ENCODE results near the gene SLC2A5.
A peak's percentile ranks its signal among the peaks of the same experiment; 100 is the strongest.
"Not testable (repeated sequence)": the region's sequence is repeated elsewhere in the genome, so short reads cannot be mapped to it uniquely, and the experiment has no call there.

Gene SLC2A5

GRCh38 chr1:9031484-9032259 lies 37.8 kb downstream of the SLC2A5 start:
- no peak for DNase-seq

GRCh38 chr1:9031077-9031476 lies 38.4 kb downstream of the SLC2A5 start:
- DNase-seq = not testable (repeated sequence)

- DNase-seq = no peak
Measured at GRCh38 chr1:9028921-9029705, 40.3 kb downstream of the SLC2A5 start.

- no peak for DNase-seq
Measured at GRCh38 chr1:9027307-9027706, 42.1 kb downstream of the SLC2A5 start.

- no peak for DNase-seq
Measured at GRCh38 chr1:9025449-9025848, 44.0 kb downstream of the SLC2A5 start.

- DNase-seq = no peak
Measured at GRCh38 chr1:9024837-9025236, 44.6 kb downstream of the SLC2A5 start.

GRCh38 chr1:9022773-9023172 lies 46.7 kb downstream of the SLC2A5 start:
- DNase-seq = no peak

GRCh38 chr1:9022026-9022738 lies 47.3 kb downstream of the SLC2A5 start:
- DNase-seq = not testable (repeated sequence)

- DNase-seq = no peak
Measured at GRCh38 chr1:9020305-9020704, 49.1 kb downstream of the SLC2A5 start.

GRCh38 chr1:9019896-9020295 lies 49.5 kb downstream of the SLC2A5 start:
- DNase-seq = no peak

- DNase-seq = no peak
Measured at GRCh38 chr1:9018333-9018732, 51.1 kb downstream of the SLC2A5 start.

- no peak for DNase-seq
Measured at GRCh38 chr1:9016455-9016854, 53.0 kb downstream of the SLC2A5 start.

- no peak for DNase-seq
Measured at GRCh38 chr1:9014475-9015375, 54.7 kb downstream of the SLC2A5 start.

GRCh38 chr1:9013819-9014218 lies 55.6 kb downstream of the SLC2A5 start:
- DNase-seq = no peak

GRCh38 chr1:9010781-9011323 lies 58.6 kb downstream of the SLC2A5 start:
- no peak for DNase-seq

- DNase-seq = peak; percentile 24
Measured at GRCh38 chr1:9009438-9010370, 59.7 kb downstream of the SLC2A5 start.

- DNase-seq = no peak
Measured at GRCh38 chr1:9008236-9008635, 61.2 kb downstream of the SLC2A5 start.

GRCh38 chr1:9006956-9007615 lies 62.3 kb downstream of the SLC2A5 start:
- no peak for DNase-seq

GRCh38 chr1:9005395-9005708 lies 64.1 kb downstream of the SLC2A5 start:
- no peak for DNase-seq

GRCh38 chr1:9004700-9005394 lies 64.6 kb downstream of the SLC2A5 start:
- peak; percentile 86 for DNase-seq

Data from stimulated activated CD4-positive, alpha-beta T cell treated with anti-CD3 and anti-CD28 coated beads, Interleukin-4, amount 100 ng/mL, for 24 hours (primary cell).